ENCODE data around the gene RGL2. TPM values are rescaled to one million over a fixed set of nuclear protein-coding genes. Genes with fewer than 3 reads are reported as not detected.

RGL2 gene
- total and polyA plus RNA-seq, 2 experiments from 2014 or later = 63.3 to 82.1 TPM

GRCh38 chr6:33335916-33336315, 37.2 kb upstream of the RGL2 start:
- no peak overlapping the region for H2AFZ ChIP-seq
- H3K4me2 ChIP-seq = no peak overlapping the region
- H3K36me3 ChIP-seq (replicated peaks; ENCODE audit: insufficient read depth, low read depth) = no peaks in the 10 kb centered on the region
- 83% methylated on average over 4 of the region's 4 CpGs for WGBS (ENCODE audit: low lambda C conversion rate, missing lambda C conversion rate)
- H3K79me2 ChIP-seq = no peaks in the 10 kb centered on the region
- no peak overlapping the region for H3K4me3 ChIP-seq
- no peaks in the 10 kb centered on the region for H3K9me3 ChIP-seq (ENCODE audit: low read depth)
- no peak for TF ChIP-seq EZH2 (IDR thresholded peaks at IDR 0.05; ENCODE audit: borderline replicate concordance)
- TF ChIP-seq CTCF (IDR thresholded peaks at IDR 0.05; ENCODE audit: poor library complexity) = no peak
- no peak for TF ChIP-seq EZH2phosphoT487 (IDR thresholded peaks at IDR 0.05; ENCODE audit: low read depth, severe bottlenecking, unreplicated experiment)
- H4K20me1 ChIP-seq (ENCODE audit: insufficient read depth, poor library complexity, severe bottlenecking) = no peaks in the 10 kb centered on the region
- no peak for DNase-seq (ENCODE audit: low spot score)
- no peaks in the 10 kb centered on the region for H3K9me2 ChIP-seq (replicated peaks; ENCODE audit: insufficient read depth)
- no peaks in the 10 kb centered on the region for H3K27me3 ChIP-seq
- H3K27ac ChIP-seq = no peak overlapping the region
- no peaks in the 10 kb centered on the region for H3K4me1 ChIP-seq (ENCODE audit: insufficient read depth)

GRCh38 chr6:33333666-33334065, 34.9 kb upstream of the RGL2 start:
- H4K20me1 ChIP-seq (ENCODE audit: insufficient read depth, poor library complexity, severe bottlenecking) = no peaks in the 10 kb centered on the region
- WGBS (ENCODE audit: low lambda C conversion rate, missing lambda C conversion rate) = 93% methylated on average over 4 of the region's 4 CpGs
- H3K36me3 ChIP-seq (replicated peaks; ENCODE audit: insufficient read depth, low read depth) = no peaks in the 10 kb centered on the region
- H3K4me1 ChIP-seq (ENCODE audit: insufficient read depth) = no peaks in the 10 kb centered on the region
- H3K4me2 ChIP-seq = no peak overlapping the region
- no peaks in the 10 kb centered on the region for H3K9me2 ChIP-seq (replicated peaks; ENCODE audit: insufficient read depth)
- H3K79me2 ChIP-seq = no peaks in the 10 kb centered on the region
- no peaks in the 10 kb centered on the region for H3K9me3 ChIP-seq (ENCODE audit: low read depth)
- H3K27me3 ChIP-seq = no peaks in the 10 kb centered on the region
- no peak overlapping the region for H3K4me3 ChIP-seq
- no peak overlapping the region for H2AFZ ChIP-seq
- TF ChIP-seq EZH2 (IDR thresholded peaks at IDR 0.05; ENCODE audit: borderline replicate concordance) (no peak), CTCF (IDR thresholded peaks at IDR 0.05; ENCODE audit: poor library complexity) (no peak), EZH2phosphoT487 (IDR thresholded peaks at IDR 0.05; ENCODE audit: low read depth, severe bottlenecking, unreplicated experiment) (no peak)
- H3K27ac ChIP-seq = no peak overlapping the region
- no peak for DNase-seq (ENCODE audit: low spot score)

GRCh38 chr6:33330736-33331135, 32.0 kb upstream of the RGL2 start:
- Histone ChIP-seq H3K4me1 (ENCODE audit: insufficient read depth) (no peaks in the 10 kb centered on the region), H3K27me3 (no peaks in the 10 kb centered on the region), H3K9me2 (replicated peaks; ENCODE audit: insufficient read depth) (no peaks in the 10 kb centered on the region), H2AFZ (no peak overlapping the region), H3K27ac (no peak overlapping the region), H3K79me2 (no peaks in the 10 kb centered on the region), H3K4me3 (no peak overlapping the region), H3K9me3 (ENCODE audit: low read depth) (no peaks in the 10 kb centered on the region), H3K36me3 (replicated peaks; ENCODE audit: insufficient read depth, low read depth) (no peaks in the 10 kb centered on the region), H4K20me1 (ENCODE audit: insufficient read depth, poor library complexity, severe bottlenecking) (no peaks in the 10 kb centered on the region), H3K4me2 (no peak overlapping the region)
- DNase-seq (ENCODE audit: low spot score) = no peak
- WGBS (ENCODE audit: low lambda C conversion rate, missing lambda C conversion rate) = 93% methylated on average over 10 of the region's 10 CpGs
- TF ChIP-seq EZH2phosphoT487 (IDR thresholded peaks at IDR 0.05; ENCODE audit: low read depth, severe bottlenecking, unreplicated experiment) (no peak), CTCF (IDR thresholded peaks at IDR 0.05; ENCODE audit: poor library complexity) (no peak), EZH2 (IDR thresholded peaks at IDR 0.05; ENCODE audit: borderline replicate concordance) (no peak)

GRCh38 chr6:33329058-33329457, 30.3 kb upstream of the RGL2 start:
- no peaks in the 10 kb centered on the region for H4K20me1 ChIP-seq (ENCODE audit: insufficient read depth, poor library complexity, severe bottlenecking)
- H3K36me3 ChIP-seq (replicated peaks; ENCODE audit: insufficient read depth, low read depth) = no peaks in the 10 kb centered on the region
- H3K27ac ChIP-seq = no peak overlapping the region
- no peaks in the 10 kb centered on the region for H3K27me3 ChIP-seq
- H2AFZ ChIP-seq = no peak overlapping the region
- peaks cover 1% of the 10 kb centered on the region for H3K4me1 ChIP-seq (ENCODE audit: insufficient read depth)
- TF ChIP-seq EZH2phosphoT487 (IDR thresholded peaks at IDR 0.05; ENCODE audit: low read depth, severe bottlenecking, unreplicated experiment) (no peak), EZH2 (IDR thresholded peaks at IDR 0.05; ENCODE audit: borderline replicate concordance) (no peak), CTCF (IDR thresholded peaks at IDR 0.05; ENCODE audit: poor library complexity) (no peak)
- no peak overlapping the region for H3K4me3 ChIP-seq
- DNase-seq (ENCODE audit: low spot score) = no peak
- H3K4me2 ChIP-seq = no peak overlapping the region
- no peaks in the 10 kb centered on the region for H3K9me2 ChIP-seq (replicated peaks; ENCODE audit: insufficient read depth)
- no peaks in the 10 kb centered on the region for H3K79me2 ChIP-seq
- WGBS (ENCODE audit: low lambda C conversion rate, missing lambda C conversion rate) = 81% methylated on average over 5 of the region's 5 CpGs
- H3K9me3 ChIP-seq (ENCODE audit: low read depth) = no peaks in the 10 kb centered on the region
